ENCODE data around the gene YEATS2.

The YEATS2 gene

DNA sequence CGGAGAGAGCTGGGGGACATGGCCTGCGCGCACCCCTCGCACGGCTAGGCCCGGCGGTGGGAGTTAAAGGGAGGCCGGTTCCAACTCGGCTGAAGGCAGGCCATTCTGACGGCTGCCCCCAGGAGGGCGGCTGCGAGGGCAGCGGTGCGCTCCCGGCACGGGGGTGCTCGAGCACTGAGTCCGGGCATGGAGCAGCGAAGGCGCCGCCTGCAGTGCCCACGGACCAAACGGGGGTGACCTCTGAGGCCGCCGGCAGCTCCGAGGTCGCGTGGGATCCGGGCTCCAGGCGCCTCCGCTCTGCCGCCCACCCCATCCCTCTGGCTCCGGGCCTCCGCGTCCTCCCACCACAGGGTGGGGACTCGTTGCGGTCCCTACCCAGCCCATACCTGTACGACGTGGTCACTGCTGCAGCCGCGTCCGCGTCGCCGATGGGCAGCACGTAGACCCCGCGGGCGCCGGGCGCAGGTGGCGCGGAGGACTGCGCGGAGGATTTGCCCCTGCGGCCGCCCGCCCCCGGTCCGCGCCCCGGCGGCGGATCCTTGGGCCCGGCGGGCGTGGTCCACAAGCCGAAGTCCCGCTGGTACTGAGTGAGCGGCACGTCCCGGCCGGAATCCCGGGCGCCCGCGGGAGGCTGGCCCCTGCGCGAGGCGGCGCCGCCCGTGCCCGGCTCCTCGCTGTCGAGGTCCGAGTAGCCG is 127.3 kb downstream of the YEATS2 start:
- Histone ChIP-seq H3K36me3 (ENCODE audit: control insufficient read depth in 2 of 2, insufficient read depth in 1 of 2, low read length in 2 of 2) (peaks cover 0 to 23% of the 10 kb centered on the region in 2 experiments; a peak in 2 of 3 replicates), H3K9me3 (ENCODE audit: control insufficient read depth, insufficient read depth, low read depth, low read length) (no peaks in the 10 kb centered on the region), H3K27ac (ENCODE audit: extremely low read depth, low read depth, low read length) (peak overlapping the region; percentile 64; the same call in 1 of the 2 replicates), H3K4me3 (ENCODE audit: low read depth, low read length) (peak overlapping the region; percentile 78), H3K4me1 (ENCODE audit: control insufficient read depth, insufficient read depth, low read length) (peaks cover 5% of the 10 kb centered on the region)
- ChIA-PET CTCF (interaction anchor here (0.5 to 1.5 kb wide), 2 partner anchors 46 to 441 kb away, joined by 3 to 5 read pairs; no protein-coding TSS in a partner anchor), POLR2A (interaction anchor here (1.9 kb wide), 1 partner anchor 60 kb away, joined by 6 read pairs; the partner anchor contains the start of gene PARL)
- TF ChIP-seq ZNF660 (tag by site-specific recombination; IDR thresholded peaks at IDR 0.05) (0 out of 2 replicates have a peak, but pooled peaks have one; percentile 11), ZNF548 (tag by site-specific recombination; IDR thresholded peaks at IDR 0.05) (no peak), ZNF223 (tag by site-specific recombination; IDR thresholded peaks at IDR 0.05) (no peak), ZNF521 (tag by site-specific recombination; IDR thresholded peaks at IDR 0.05) (no peak), ZNF843 (tag by site-specific recombination; IDR thresholded peaks at IDR 0.05) (no peak), ZSCAN16 (tag by site-specific recombination; IDR thresholded peaks at IDR 0.05) (no peak), ZBTB1 (tag by site-specific recombination; IDR thresholded peaks at IDR 0.05) (no peak), ZNF391 (tag by site-specific recombination; IDR thresholded peaks at IDR 0.05; ENCODE audit: borderline replicate concordance, low read depth) (no peak), HOXD13 (CRISPR knock-in tag; IDR thresholded peaks at IDR 0.05; ENCODE audit: borderline replicate concordance) (no peak), ZNF426 (tag by site-specific recombination; IDR thresholded peaks at IDR 0.05) (no peak), ZNF768 (tag by site-specific recombination; IDR thresholded peaks at IDR 0.05) (no peak), GLIS2 (tag by site-specific recombination; IDR thresholded peaks at IDR 0.05) (peak; percentile 87), ZBTB21 (tag by site-specific recombination; IDR thresholded peaks at IDR 0.05) (no peak), ZNF146 (tag by site-specific recombination; IDR thresholded peaks at IDR 0.05) (no peak), OVOL3 (tag by site-specific recombination; IDR thresholded peaks at IDR 0.05) (no peak), ZFP3 (tag by site-specific recombination; IDR thresholded peaks at IDR 0.05; ENCODE audit: low read depth) (no peak), KLF7 (tag by site-specific recombination; IDR thresholded peaks at IDR 0.05; ENCODE audit: borderline replicate concordance) (no peak), ZNF629 (tag by site-specific recombination; IDR thresholded peaks at IDR 0.05) (no peak), ZNF785 (tag by site-specific recombination; IDR thresholded peaks at IDR 0.05) (no peak), OSR2 (tag by site-specific recombination; IDR thresholded peaks at IDR 0.05) (no peak), ZNF112 (tag by site-specific recombination; IDR thresholded peaks at IDR 0.05) (no peak), ZBTB7A (tag by site-specific recombination; IDR thresholded peaks at IDR 0.05; ENCODE audit: low read depth) (no peak)
- TF ChIP-seq, protein P1, sequence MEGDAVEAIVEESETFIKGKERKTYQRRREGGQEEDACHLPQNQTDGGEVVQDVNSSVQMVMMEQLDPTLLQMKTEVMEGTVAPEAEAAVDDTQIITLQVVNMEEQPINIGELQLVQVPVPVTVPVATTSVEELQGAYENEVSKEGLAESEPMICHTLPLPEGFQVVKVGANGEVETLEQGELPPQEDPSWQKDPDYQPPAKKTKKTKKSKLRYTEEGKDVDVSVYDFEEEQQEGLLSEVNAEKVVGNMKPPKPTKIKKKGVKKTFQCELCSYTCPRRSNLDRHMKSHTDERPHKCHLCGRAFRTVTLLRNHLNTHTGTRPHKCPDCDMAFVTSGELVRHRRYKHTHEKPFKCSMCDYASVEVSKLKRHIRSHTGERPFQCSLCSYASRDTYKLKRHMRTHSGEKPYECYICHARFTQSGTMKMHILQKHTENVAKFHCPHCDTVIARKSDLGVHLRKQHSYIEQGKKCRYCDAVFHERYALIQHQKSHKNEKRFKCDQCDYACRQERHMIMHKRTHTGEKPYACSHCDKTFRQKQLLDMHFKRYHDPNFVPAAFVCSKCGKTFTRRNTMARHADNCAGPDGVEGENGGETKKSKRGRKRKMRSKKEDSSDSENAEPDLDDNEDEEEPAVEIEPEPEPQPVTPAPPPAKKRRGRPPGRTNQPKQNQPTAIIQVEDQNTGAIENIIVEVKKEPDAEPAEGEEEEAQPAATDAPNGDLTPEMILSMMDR (tag by site-specific recombination; IDR thresholded peaks at IDR 0.05) = peak; percentile 66
- TF ChIP-seq, protein P2, sequence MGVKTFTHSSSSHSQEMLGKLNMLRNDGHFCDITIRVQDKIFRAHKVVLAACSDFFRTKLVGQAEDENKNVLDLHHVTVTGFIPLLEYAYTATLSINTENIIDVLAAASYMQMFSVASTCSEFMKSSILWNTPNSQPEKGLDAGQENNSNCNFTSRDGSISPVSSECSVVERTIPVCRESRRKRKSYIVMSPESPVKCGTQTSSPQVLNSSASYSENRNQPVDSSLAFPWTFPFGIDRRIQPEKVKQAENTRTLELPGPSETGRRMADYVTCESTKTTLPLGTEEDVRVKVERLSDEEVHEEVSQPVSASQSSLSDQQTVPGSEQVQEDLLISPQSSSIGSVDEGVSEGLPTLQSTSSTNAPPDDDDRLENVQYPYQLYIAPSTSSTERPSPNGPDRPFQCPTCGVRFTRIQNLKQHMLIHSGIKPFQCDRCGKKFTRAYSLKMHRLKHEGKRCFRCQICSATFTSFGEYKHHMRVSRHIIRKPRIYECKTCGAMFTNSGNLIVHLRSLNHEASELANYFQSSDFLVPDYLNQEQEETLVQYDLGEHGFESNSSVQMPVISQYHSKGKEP (tag by site-specific recombination; IDR thresholded peaks at IDR 0.05) = no peak
- TF ChIP-seq, protein P3, sequence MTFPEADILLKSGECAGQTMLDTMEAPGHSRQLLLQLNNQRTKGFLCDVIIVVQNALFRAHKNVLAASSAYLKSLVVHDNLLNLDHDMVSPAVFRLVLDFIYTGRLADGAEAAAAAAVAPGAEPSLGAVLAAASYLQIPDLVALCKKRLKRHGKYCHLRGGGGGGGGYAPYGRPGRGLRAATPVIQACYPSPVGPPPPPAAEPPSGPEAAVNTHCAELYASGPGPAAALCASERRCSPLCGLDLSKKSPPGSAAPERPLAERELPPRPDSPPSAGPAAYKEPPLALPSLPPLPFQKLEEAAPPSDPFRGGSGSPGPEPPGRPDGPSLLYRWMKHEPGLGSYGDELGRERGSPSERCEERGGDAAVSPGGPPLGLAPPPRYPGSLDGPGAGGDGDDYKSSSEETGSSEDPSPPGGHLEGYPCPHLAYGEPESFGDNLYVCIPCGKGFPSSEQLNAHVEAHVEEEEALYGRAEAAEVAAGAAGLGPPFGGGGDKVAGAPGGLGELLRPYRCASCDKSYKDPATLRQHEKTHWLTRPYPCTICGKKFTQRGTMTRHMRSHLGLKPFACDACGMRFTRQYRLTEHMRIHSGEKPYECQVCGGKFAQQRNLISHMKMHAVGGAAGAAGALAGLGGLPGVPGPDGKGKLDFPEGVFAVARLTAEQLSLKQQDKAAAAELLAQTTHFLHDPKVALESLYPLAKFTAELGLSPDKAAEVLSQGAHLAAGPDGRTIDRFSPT (tag by site-specific recombination; IDR thresholded peaks at IDR 0.05) = 0 out of 2 replicates have a peak, but pooled peaks have one; percentile 61
- TF ChIP-seq, protein P4, sequence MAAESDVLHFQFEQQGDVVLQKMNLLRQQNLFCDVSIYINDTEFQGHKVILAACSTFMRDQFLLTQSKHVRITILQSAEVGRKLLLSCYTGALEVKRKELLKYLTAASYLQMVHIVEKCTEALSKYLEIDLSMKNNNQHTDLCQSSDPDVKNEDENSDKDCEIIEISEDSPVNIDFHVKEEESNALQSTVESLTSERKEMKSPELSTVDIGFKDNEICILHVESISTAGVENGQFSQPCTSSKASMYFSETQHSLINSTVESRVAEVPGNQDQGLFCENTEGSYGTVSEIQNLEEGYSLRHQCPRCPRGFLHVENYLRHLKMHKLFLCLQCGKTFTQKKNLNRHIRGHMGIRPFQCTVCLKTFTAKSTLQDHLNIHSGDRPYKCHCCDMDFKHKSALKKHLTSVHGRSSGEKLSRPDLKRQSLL (tag by site-specific recombination; IDR thresholded peaks at IDR 0.05) = no peak
- TF ChIP-seq, protein P5, sequence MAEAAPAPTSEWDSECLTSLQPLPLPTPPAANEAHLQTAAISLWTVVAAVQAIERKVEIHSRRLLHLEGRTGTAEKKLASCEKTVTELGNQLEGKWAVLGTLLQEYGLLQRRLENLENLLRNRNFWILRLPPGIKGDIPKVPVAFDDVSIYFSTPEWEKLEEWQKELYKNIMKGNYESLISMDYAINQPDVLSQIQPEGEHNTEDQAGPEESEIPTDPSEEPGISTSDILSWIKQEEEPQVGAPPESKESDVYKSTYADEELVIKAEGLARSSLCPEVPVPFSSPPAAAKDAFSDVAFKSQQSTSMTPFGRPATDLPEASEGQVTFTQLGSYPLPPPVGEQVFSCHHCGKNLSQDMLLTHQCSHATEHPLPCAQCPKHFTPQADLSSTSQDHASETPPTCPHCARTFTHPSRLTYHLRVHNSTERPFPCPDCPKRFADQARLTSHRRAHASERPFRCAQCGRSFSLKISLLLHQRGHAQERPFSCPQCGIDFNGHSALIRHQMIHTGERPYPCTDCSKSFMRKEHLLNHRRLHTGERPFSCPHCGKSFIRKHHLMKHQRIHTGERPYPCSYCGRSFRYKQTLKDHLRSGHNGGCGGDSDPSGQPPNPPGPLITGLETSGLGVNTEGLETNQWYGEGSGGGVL (tag by site-specific recombination; IDR thresholded peaks at IDR 0.05) = no peak
- TF ChIP-seq, protein P6, sequence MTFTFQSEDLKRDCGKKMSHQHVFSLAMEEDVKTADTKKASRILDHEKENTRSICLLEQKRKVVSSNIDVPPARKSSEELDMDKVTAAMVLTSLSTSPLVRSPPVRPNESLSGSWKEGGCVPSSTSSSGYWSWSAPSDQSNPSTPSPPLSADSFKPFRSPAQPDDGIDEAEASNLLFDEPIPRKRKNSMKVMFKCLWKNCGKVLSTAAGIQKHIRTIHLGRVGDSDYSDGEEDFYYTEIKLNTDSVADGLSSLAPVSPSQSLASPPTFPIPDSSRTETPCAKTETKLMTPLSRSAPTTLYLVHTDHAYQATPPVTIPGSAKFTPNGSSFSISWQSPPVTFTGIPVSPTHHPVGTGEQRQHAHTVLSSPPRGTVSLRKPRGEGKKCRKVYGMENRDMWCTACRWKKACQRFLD (tag by site-specific recombination; IDR thresholded peaks at IDR 0.05) = no peak
